ENCODE measurements around the gene PPIB.

PPIB gene

GRCh38 chr15:64149893-64150578 lies 12.8 kb downstream of the PPIB start:
- peaks cover 25% of the 10 kb centered on the region for H3K36me3 ChIP-seq
- peak overlapping the region; percentile 11 for H3K4me2 ChIP-seq
- peaks cover 15% of the 10 kb centered on the region for H4K20me1 ChIP-seq
- H3K9ac ChIP-seq = no peak overlapping the region
- no peak overlapping the region for H3K27ac ChIP-seq
- H3K9me3 ChIP-seq = no peaks in the 10 kb centered on the region
- H3K27me3 ChIP-seq = no peaks in the 10 kb centered on the region
- no peak for TF ChIP-seq Cebpa-rat (IDR thresholded peaks at IDR 0.05)
- H3K4me1 ChIP-seq = peaks cover 51% of the 10 kb centered on the region
- no peak overlapping the region for H3K4me3 ChIP-seq

- Histone ChIP-seq H4K20me1 (peaks cover 9% of the 10 kb centered on the region), H3K9me3 (no peaks in the 10 kb centered on the region), H3K27ac (no peak overlapping the region), H3K4me3 (no peak overlapping the region), H3K36me3 (peaks cover 19% of the 10 kb centered on the region), H3K4me1 (peaks cover 53% of the 10 kb centered on the region), H3K4me2 (peak overlapping the region; percentile 11), H3K9ac (no peak overlapping the region), H3K27me3 (no peaks in the 10 kb centered on the region)
- no peak for TF ChIP-seq Cebpa-rat (IDR thresholded peaks at IDR 0.05)
Observed at GRCh38 chr15:64149424-64149823, 13.4 kb downstream of the PPIB start.

GRCh38 chr15:64148581-64148980 lies 14.2 kb downstream of the PPIB start:
- Histone ChIP-seq H3K9ac (no peak overlapping the region), H3K4me1 (peaks cover 51% of the 10 kb centered on the region), H4K20me1 (peaks cover under 1% of the 10 kb centered on the region), H3K36me3 (peaks cover 11% of the 10 kb centered on the region), H3K4me3 (no peak overlapping the region), H3K4me2 (no peak overlapping the region), H3K27ac (no peak overlapping the region), H3K27me3 (no peaks in the 10 kb centered on the region), H3K9me3 (no peaks in the 10 kb centered on the region)
- TF ChIP-seq Cebpa-rat (IDR thresholded peaks at IDR 0.05) = no peak

- H3K9me3 ChIP-seq = no peaks in the 10 kb centered on the region
- no peak overlapping the region for H3K4me2 ChIP-seq
- H4K20me1 ChIP-seq = no peaks in the 10 kb centered on the region
- no peak overlapping the region for H3K27ac ChIP-seq
- H3K36me3 ChIP-seq = peaks cover 15% of the 10 kb centered on the region
- no peak for TF ChIP-seq Cebpa-rat (IDR thresholded peaks at IDR 0.05)
- no peak overlapping the region for H3K9ac ChIP-seq
- H3K4me1 ChIP-seq = peaks cover 53% of the 10 kb centered on the region
- no peaks in the 10 kb centered on the region for H3K27me3 ChIP-seq
- no peak overlapping the region for H3K4me3 ChIP-seq
Observed at GRCh38 chr15:64148168-64148567, 14.7 kb downstream of the PPIB start.

GRCh38 chr15:64146885-64147681 lies 15.7 kb downstream of the PPIB start:
- Histone ChIP-seq H3K9ac (no peak overlapping the region), H3K36me3 (peaks cover 26% of the 10 kb centered on the region), H3K27me3 (no peaks in the 10 kb centered on the region), H4K20me1 (no peaks in the 10 kb centered on the region), H3K4me2 (no peak overlapping the region), H3K4me3 (no peak overlapping the region), H3K27ac (no peak overlapping the region), H3K4me1 (peaks cover 53% of the 10 kb centered on the region), H3K9me3 (no peaks in the 10 kb centered on the region)
- TF ChIP-seq Cebpa-rat (IDR thresholded peaks at IDR 0.05) = no peak

- H3K4me1 ChIP-seq = peaks cover 53% of the 10 kb centered on the region
- no peak for TF ChIP-seq Cebpa-rat (IDR thresholded peaks at IDR 0.05)
Observed at GRCh38 chr15:64146520-64146884, 16.3 kb downstream of the PPIB start.

GRCh38 chr15:64146041-64146440 lies 16.8 kb downstream of the PPIB start:
- no peaks in the 10 kb centered on the region for H3K27me3 ChIP-seq
- no peak overlapping the region for H3K27ac ChIP-seq
- peaks cover 50% of the 10 kb centered on the region for H3K4me1 ChIP-seq
- TF ChIP-seq Cebpa-rat (IDR thresholded peaks at IDR 0.05) = no peak
- H3K4me2 ChIP-seq = peak overlapping the region; percentile 13; the same call in 1 of the 2 replicates
- H3K9me3 ChIP-seq = no peaks in the 10 kb centered on the region
- no peaks in the 10 kb centered on the region for H4K20me1 ChIP-seq
- no peak overlapping the region for H3K4me3 ChIP-seq
- no peak overlapping the region for H3K9ac ChIP-seq
- H3K36me3 ChIP-seq = peaks cover 37% of the 10 kb centered on the region

More at GRCh38 chr15:64146520-64146884, 16.3 kb downstream of the PPIB start:
- Histone ChIP-seq H4K20me1 (no peaks in the 10 kb centered on the region), H3K27ac (no peak overlapping the region), H3K27me3 (no peaks in the 10 kb centered on the region), H3K9me3 (no peaks in the 10 kb centered on the region), H3K36me3 (peaks cover 32% of the 10 kb centered on the region), H3K9ac (no peak overlapping the region), H3K4me2 (no peak overlapping the region), H3K4me3 (no peak overlapping the region)

- H3K27me3 ChIP-seq = no peaks in the 10 kb centered on the region
- no peaks in the 10 kb centered on the region for H3K9me3 ChIP-seq
- peaks cover 37% of the 10 kb centered on the region for H3K4me1 ChIP-seq
- H4K20me1 ChIP-seq = no peaks in the 10 kb centered on the region
- peaks cover 44% of the 10 kb centered on the region for H3K36me3 ChIP-seq
- no peak for TF ChIP-seq Cebpa-rat (IDR thresholded peaks at IDR 0.05)
- peak overlapping the region; percentile 26; the same call in 1 of the 2 replicates for H3K9ac ChIP-seq
- no peak overlapping the region for H3K4me3 ChIP-seq
- H3K4me2 ChIP-seq = peak overlapping the region; percentile 51
- H3K27ac ChIP-seq = peak overlapping the region; percentile 50
Observed at GRCh38 chr15:64144565-64145281, 18.1 kb downstream of the PPIB start.

GRCh38 chr15:64144192-64144564 lies 18.6 kb downstream of the PPIB start:
- no peaks in the 10 kb centered on the region for H3K27me3 ChIP-seq
- H3K9me3 ChIP-seq = no peaks in the 10 kb centered on the region
- peak overlapping the region; percentile 50 for H3K27ac ChIP-seq
- TF ChIP-seq Cebpa-rat (IDR thresholded peaks at IDR 0.05) = no peak
- peak overlapping the region; percentile 26; the same call in 1 of the 2 replicates for H3K9ac ChIP-seq
- peak overlapping the region; percentile 51 for H3K4me2 ChIP-seq
- H3K4me3 ChIP-seq = no peak overlapping the region
- H4K20me1 ChIP-seq = no peaks in the 10 kb centered on the region
- peaks cover 32% of the 10 kb centered on the region for H3K4me1 ChIP-seq
- H3K36me3 ChIP-seq = peaks cover 44% of the 10 kb centered on the region

- Histone ChIP-seq H3K9ac (no peak overlapping the region), H3K4me3 (no peak overlapping the region), H3K4me2 (no peak overlapping the region), H3K9me3 (no peaks in the 10 kb centered on the region), H3K27ac (no peak overlapping the region), H3K27me3 (no peaks in the 10 kb centered on the region), H3K4me1 (peaks cover 31% of the 10 kb centered on the region), H3K36me3 (peaks cover 51% of the 10 kb centered on the region), H4K20me1 (no peaks in the 10 kb centered on the region)
- TF ChIP-seq Cebpa-rat (IDR thresholded peaks at IDR 0.05) = no peak
Observed at GRCh38 chr15:64143276-64143675, 19.5 kb downstream of the PPIB start.
